Renal cortex interstitium (tissue), 11 donors: ENCODE data around the gene BTRC. TPM values are rescaled to one million over a fixed set of nuclear protein-coding genes. Genes with fewer than 3 reads are reported as not detected.

Experiments
- DNase-seq, 11 donors: peaks; one replicate each; pipeline ENCODE4 v3.0.0-alpha.2; 2013; ENCODE audit warnings: low read depth in 9 of 11, low spot score in 4 of 11; ENCODE audit errors: extremely low read depth in 1 of 11
- polyA plus RNA-seq, 3 donors: library from polyadenylated mRNA; unstranded; fragments of 120-200 nt; gene quantifications; one replicate each; pipeline ENCODE4 v1.2.1, GENCODE V29; 2013; ENCODE audit not compliant: insufficient read length in 3 of 3

The BTRC gene
- polyA plus RNA-seq, 3 donors: 23.0 to 25.8 (median 25.3) TPM

- DNase-seq: no peak
Measured at GRCh38 chr10:101452593-101452992, 98.6 kb downstream of the BTRC start.

- DNase-seq: no peak
Measured at GRCh38 chr10:101453318-101453717, 99.4 kb downstream of the BTRC start.

- DNase-seq: no peak
Measured at GRCh38 chr10:101453791-101454718, 100.1 kb downstream of the BTRC start.

GRCh38 chr10:101458869-101459268 is 104.9 kb downstream of the BTRC start:
- no peak for DNase-seq

GRCh38 chr10:101464082-101464481 is 110.1 kb downstream of the BTRC start:
- no peak for DNase-seq

- DNase-seq: no peak
Measured at GRCh38 chr10:101464599-101464998, 110.6 kb downstream of the BTRC start.

GRCh38 chr10:101466016-101466912 is 112.3 kb downstream of the BTRC start:
- no peak for DNase-seq

GRCh38 chr10:101467286-101467770 is 113.4 kb downstream of the BTRC start:
- DNase-seq: peak in 10 of 11 donors; percentile 22 to 58 (median 40)

- DNase-seq: no peak
Measured at GRCh38 chr10:101468159-101468558, 114.2 kb downstream of the BTRC start.

- no peak for DNase-seq
Measured at GRCh38 chr10:101476383-101476782, 122.4 kb downstream of the BTRC start.

- no peak for DNase-seq
Measured at GRCh38 chr10:101478956-101479355, 125.0 kb downstream of the BTRC start.

- no peak for DNase-seq
Measured at GRCh38 chr10:101481256-101481655, 127.3 kb downstream of the BTRC start.

- DNase-seq: no peak
Measured at GRCh38 chr10:101482568-101482967, 128.6 kb downstream of the BTRC start.

GRCh38 chr10:101484175-101484745 is 130.3 kb downstream of the BTRC start:
- DNase-seq: no peak

- DNase-seq: no peak
Measured at GRCh38 chr10:101485207-101485606, 131.2 kb downstream of the BTRC start.

- no peak for DNase-seq
Measured at GRCh38 chr10:101485681-101486554, 132.0 kb downstream of the BTRC start.

GRCh38 chr10:101487399-101487798 is 133.4 kb downstream of the BTRC start:
- no peak for DNase-seq

GRCh38 chr10:101489355-101489754 is 135.4 kb downstream of the BTRC start:
- no peak for DNase-seq
